HG03342 (cell line): ENCODE data around the gene SYT1.
A peak's percentile ranks its signal among the peaks of the same experiment; 100 is the strongest.

Experiments used
- ATAC-seq: cut with Tn5 transposase; IDR thresholded peaks from one replicate; pipeline ENCODE4 v1.9.1; 2021; ENCODE audit warnings: mild to moderate bottlenecking, moderate library complexity; ENCODE audit not compliant: unreplicated experiment

SYT1 gene

GRCh38 chr12:79055926-79056674, 191.5 kb downstream of the SYT1 start:
- peak; percentile 45 for ATAC-seq

GRCh38 chr12:79056775-79057174, 192.2 kb downstream of the SYT1 start:
- ATAC-seq = no peak

- peak; percentile 35 for ATAC-seq
These were observed 193.0 kb downstream of the SYT1 start for GRCh38 chr12:79057540-79057939.

GRCh38 chr12:79058342-79058741, 193.8 kb downstream of the SYT1 start:
- ATAC-seq = no peak

- no peak for ATAC-seq
These were observed 195.0 kb downstream of the SYT1 start for GRCh38 chr12:79059557-79059956.

- no peak for ATAC-seq
These were observed 198.7 kb downstream of the SYT1 start for GRCh38 chr12:79063258-79063657.

GRCh38 chr12:79067977-79068376, 203.4 kb downstream of the SYT1 start:
- no peak for ATAC-seq

GRCh38 chr12:79069009-79069408, 204.4 kb downstream of the SYT1 start:
- ATAC-seq = peak; percentile 96

- ATAC-seq = no peak
These were observed 206.9 kb downstream of the SYT1 start for GRCh38 chr12:79071498-79071897.

GRCh38 chr12:79073506-79073905, 208.9 kb downstream of the SYT1 start:
- no peak for ATAC-seq

- no peak for ATAC-seq
These were observed 218.0 kb downstream of the SYT1 start for GRCh38 chr12:79082595-79082994.

- ATAC-seq = no peak
These were observed 218.6 kb downstream of the SYT1 start for GRCh38 chr12:79083181-79083580.

GRCh38 chr12:79085106-79085682, 220.6 kb downstream of the SYT1 start:
- no peak for ATAC-seq

GRCh38 chr12:79086541-79087296, 222.1 kb downstream of the SYT1 start:
- ATAC-seq = no peak

GRCh38 chr12:79098530-79098929, 234.0 kb downstream of the SYT1 start:
- ATAC-seq = no peak

- no peak for ATAC-seq
These were observed 244.4 kb downstream of the SYT1 start for GRCh38 chr12:79108962-79109361.

GRCh38 chr12:79114896-79115295, 250.3 kb downstream of the SYT1 start:
- ATAC-seq = no peak

GRCh38 chr12:79115743-79116142, 251.2 kb downstream of the SYT1 start:
- ATAC-seq = peak; percentile 71

- ATAC-seq = no peak
These were observed 255.2 kb downstream of the SYT1 start for GRCh38 chr12:79119796-79120195.

GRCh38 chr12:79121486-79121885, 256.9 kb downstream of the SYT1 start:
- ATAC-seq = peak; percentile 80

- no peak for ATAC-seq
These were observed 259.8 kb downstream of the SYT1 start for GRCh38 chr12:79124385-79124784.

GRCh38 chr12:79125358-79125757, 260.8 kb downstream of the SYT1 start:
- no peak for ATAC-seq
